Measurements from ENCODE around the gene RTN4R.
"Not testable (repeated sequence)": the region's sequence is repeated elsewhere in the genome, so short reads cannot be mapped to it uniquely, and the experiment has no call there.

Gene RTN4R

DNA sequence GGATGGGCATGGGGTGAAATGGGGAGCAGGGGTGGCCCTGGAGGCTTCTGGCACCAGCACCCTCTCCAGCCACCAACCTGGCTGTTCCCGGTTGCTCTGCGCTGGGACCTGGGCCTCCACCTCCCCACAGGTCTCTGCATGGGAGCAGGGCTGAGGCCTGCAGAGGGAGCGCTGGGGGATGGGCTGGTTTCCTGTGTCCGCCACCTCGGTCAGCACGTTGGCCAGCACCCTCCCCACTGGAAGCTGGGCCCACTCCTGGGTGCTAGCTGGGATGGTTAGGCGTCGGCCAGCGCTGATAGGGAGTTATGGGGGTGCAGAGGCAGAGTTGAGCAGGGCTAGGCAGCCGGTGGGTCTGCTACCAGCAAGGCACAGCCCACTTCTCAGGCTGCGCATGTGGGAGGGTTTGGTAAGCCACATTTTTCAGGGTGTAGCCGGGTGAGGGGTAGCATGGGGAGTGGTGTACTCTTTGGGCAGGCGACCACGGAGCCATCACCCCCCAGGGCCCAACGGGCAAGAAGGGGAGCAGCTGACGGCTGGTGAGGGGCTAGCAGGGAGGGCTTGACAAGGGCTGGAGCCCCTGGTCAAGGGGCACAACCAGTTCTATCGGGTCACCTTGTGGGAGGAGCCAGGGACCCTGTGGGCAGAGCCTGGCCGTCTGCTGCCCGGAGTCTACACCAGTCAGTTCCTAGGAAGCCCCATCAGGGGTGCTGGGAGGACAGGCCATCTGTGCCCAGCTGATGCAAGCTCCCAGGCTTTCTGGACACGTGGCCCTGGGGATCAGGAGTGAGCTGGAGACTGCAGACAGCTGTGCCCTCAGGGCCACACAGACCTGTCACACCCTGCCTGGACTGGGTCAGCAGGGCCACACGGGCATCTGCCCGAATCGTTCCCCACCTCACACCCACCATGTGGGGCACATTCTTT lies 2.3 kb upstream of the RTN4R start:
- WGBS: 61% methylated on average over 20 of the region's 23 CpGs
- H2AK5ac ChIP-seq (ENCODE audit: low read length, severe bottlenecking); H3K14ac ChIP-seq (ENCODE audit: low read length in 2 of 2): not testable (repeated sequence)

DNA sequence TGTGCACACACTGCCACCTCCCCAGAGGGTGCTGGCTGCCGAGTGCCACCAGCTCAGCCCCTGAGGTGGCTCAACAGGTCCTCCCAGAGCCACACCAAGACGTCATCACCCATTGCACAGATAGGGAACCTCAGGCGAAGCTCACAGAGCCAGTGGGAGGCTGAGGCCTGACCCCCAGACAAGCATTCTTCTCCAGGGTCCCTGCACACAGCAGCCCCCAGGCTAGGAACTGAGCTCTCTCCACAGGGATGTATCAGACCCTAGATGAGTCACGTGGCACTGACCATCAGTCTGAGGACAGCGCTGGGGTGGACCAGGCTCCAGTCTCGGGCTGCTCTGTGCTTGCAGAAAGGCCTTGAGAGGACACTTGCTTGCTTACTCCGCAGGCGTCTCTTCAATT lies 1.6 kb upstream of the RTN4R start:
- WGBS: 84% methylated on average over 8 of the region's 8 CpGs
- H3K4me3 ChIP-seq (ENCODE audit: insufficient read depth in 1 of 2, low read depth in 1 of 2, low read length in 2 of 2); H2BK15ac ChIP-seq (ENCODE audit: low read depth, poor library complexity, severe bottlenecking); H3K79me1 ChIP-seq (replicated peaks; ENCODE audit: low read length, poor library complexity, severe bottlenecking); H3K14ac ChIP-seq (ENCODE audit: low read length in 2 of 2); H3K9me3 ChIP-seq (ENCODE audit: control insufficient read depth, low read length); DNase-seq; H2BK120ac ChIP-seq (ENCODE audit: low read depth, low read length); H3K9ac ChIP-seq (ENCODE audit: low read length); H3K23ac ChIP-seq (ENCODE audit: low read length in 2 of 2); H2AFZ ChIP-seq (ENCODE audit: low read depth, low read length); H2BK12ac ChIP-seq (ENCODE audit: low read length in 2 of 2); H4K91ac ChIP-seq (ENCODE audit: low read length); H2AK5ac ChIP-seq (ENCODE audit: low read length, severe bottlenecking); H3K27ac ChIP-seq (ENCODE audit: low read length, poor library complexity, severe bottlenecking); H3K18ac ChIP-seq (ENCODE audit: low read depth in 1 of 2, low read length in 2 of 2); H2BK5ac ChIP-seq (ENCODE audit: low read depth, low read length, poor library complexity, severe bottlenecking); H4K8ac ChIP-seq (ENCODE audit: low read length); H3K4me2 ChIP-seq (ENCODE audit: low read length, poor library complexity, severe bottlenecking); H3K4ac ChIP-seq (ENCODE audit: low read depth in 1 of 2, low read length in 2 of 2); H3K36me3 ChIP-seq (ENCODE audit: control insufficient read depth in 1 of 2, insufficient read depth in 2 of 2, low read depth in 1 of 2, low read length in 2 of 2): not testable (repeated sequence)
- peaks cover 21% of the 10 kb centered on the region for H3K4me1 ChIP-seq (ENCODE audit: control insufficient read depth, insufficient read depth, low read depth, low read length)
- peaks cover 0 to 24% of the 10 kb centered on the region in 2 experiments for H3K27me3 ChIP-seq (ENCODE audit: control insufficient read depth in 1 of 2, insufficient read depth in 1 of 2, low read length in 2 of 2)

More for the DNA sequence above, 2.3 kb upstream of the RTN4R start:
- H3K4me3 ChIP-seq (ENCODE audit: insufficient read depth in 1 of 2, low read depth in 1 of 2, low read length in 2 of 2); H4K8ac ChIP-seq (ENCODE audit: low read length); H2BK15ac ChIP-seq (ENCODE audit: low read depth, poor library complexity, severe bottlenecking); H3K9me3 ChIP-seq (ENCODE audit: control insufficient read depth, low read length); DNase-seq; H2AFZ ChIP-seq (ENCODE audit: low read depth, low read length); H3K27ac ChIP-seq (ENCODE audit: low read length, poor library complexity, severe bottlenecking); H3K4me2 ChIP-seq (ENCODE audit: low read length, poor library complexity, severe bottlenecking); H3K18ac ChIP-seq (ENCODE audit: low read depth in 1 of 2, low read length in 2 of 2); H2BK5ac ChIP-seq (ENCODE audit: low read depth, low read length, poor library complexity, severe bottlenecking); H3K23ac ChIP-seq (ENCODE audit: low read length in 2 of 2); H3K4ac ChIP-seq (ENCODE audit: low read depth in 1 of 2, low read length in 2 of 2); H3K9ac ChIP-seq (ENCODE audit: low read length); H3K79me1 ChIP-seq (replicated peaks; ENCODE audit: low read length, poor library complexity, severe bottlenecking); H3K36me3 ChIP-seq (ENCODE audit: control insufficient read depth in 1 of 2, insufficient read depth in 2 of 2, low read depth in 1 of 2, low read length in 2 of 2); H2BK12ac ChIP-seq (ENCODE audit: low read length in 2 of 2); H4K91ac ChIP-seq (ENCODE audit: low read length); H2BK120ac ChIP-seq (ENCODE audit: low read depth, low read length): not testable (repeated sequence)
- H3K27me3 ChIP-seq (ENCODE audit: control insufficient read depth in 1 of 2, insufficient read depth in 1 of 2, low read length in 2 of 2): peaks cover 0 to 24% of the 10 kb centered on the region in 2 experiments
- H3K4me1 ChIP-seq (ENCODE audit: control insufficient read depth, insufficient read depth, low read depth, low read length): peaks cover 15% of the 10 kb centered on the region

DNA sequence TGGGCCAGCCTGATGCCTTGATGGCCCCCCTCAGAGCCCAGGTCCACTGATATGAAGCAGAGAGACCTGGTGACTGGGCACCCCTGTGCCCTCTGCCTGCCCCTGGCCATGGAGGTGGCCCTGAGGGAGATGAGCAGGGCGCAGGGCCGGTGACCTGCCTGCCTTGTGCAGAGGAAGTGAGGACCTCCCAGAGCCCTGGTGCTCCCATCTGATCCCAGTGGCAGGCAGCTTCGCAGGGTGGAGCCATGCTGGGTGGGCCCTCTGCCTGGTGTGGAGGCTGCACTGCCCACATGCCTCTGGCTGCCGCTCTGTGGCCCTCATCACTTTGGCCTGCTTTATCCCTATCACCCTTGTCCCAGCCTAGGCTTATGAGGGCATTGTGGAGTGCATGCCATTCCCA lies 1.1 kb upstream of the RTN4R start:
- H4K8ac ChIP-seq (ENCODE audit: low read length); H3K23ac ChIP-seq (ENCODE audit: low read length in 2 of 2); H3K36me3 ChIP-seq (ENCODE audit: control insufficient read depth in 1 of 2, insufficient read depth in 2 of 2, low read depth in 1 of 2, low read length in 2 of 2); H3K9me3 ChIP-seq (ENCODE audit: control insufficient read depth, low read length); H4K91ac ChIP-seq (ENCODE audit: low read length); H2AK5ac ChIP-seq (ENCODE audit: low read length, severe bottlenecking); DNase-seq; H2BK15ac ChIP-seq (ENCODE audit: low read depth, poor library complexity, severe bottlenecking); H3K18ac ChIP-seq (ENCODE audit: low read depth in 1 of 2, low read length in 2 of 2); H3K4ac ChIP-seq (ENCODE audit: low read depth in 1 of 2, low read length in 2 of 2); H3K4me2 ChIP-seq (ENCODE audit: low read length, poor library complexity, severe bottlenecking); H3K27ac ChIP-seq (ENCODE audit: low read length, poor library complexity, severe bottlenecking); H2BK120ac ChIP-seq (ENCODE audit: low read depth, low read length); H2BK5ac ChIP-seq (ENCODE audit: low read depth, low read length, poor library complexity, severe bottlenecking); H2AFZ ChIP-seq (ENCODE audit: low read depth, low read length); H3K9ac ChIP-seq (ENCODE audit: low read length); H3K4me3 ChIP-seq (ENCODE audit: insufficient read depth in 1 of 2, low read depth in 1 of 2, low read length in 2 of 2); H2BK12ac ChIP-seq (ENCODE audit: low read length in 2 of 2); H3K79me1 ChIP-seq (replicated peaks; ENCODE audit: low read length, poor library complexity, severe bottlenecking); H3K14ac ChIP-seq (ENCODE audit: low read length in 2 of 2): not testable (repeated sequence)
- H3K27me3 ChIP-seq (ENCODE audit: control insufficient read depth in 1 of 2, insufficient read depth in 1 of 2, low read length in 2 of 2): peaks cover 0 to 24% of the 10 kb centered on the region in 2 experiments
- peaks cover 24% of the 10 kb centered on the region for H3K4me1 ChIP-seq (ENCODE audit: control insufficient read depth, insufficient read depth, low read depth, low read length)
- WGBS: 88% methylated on average over 3 of the region's 4 CpGs

DNA sequence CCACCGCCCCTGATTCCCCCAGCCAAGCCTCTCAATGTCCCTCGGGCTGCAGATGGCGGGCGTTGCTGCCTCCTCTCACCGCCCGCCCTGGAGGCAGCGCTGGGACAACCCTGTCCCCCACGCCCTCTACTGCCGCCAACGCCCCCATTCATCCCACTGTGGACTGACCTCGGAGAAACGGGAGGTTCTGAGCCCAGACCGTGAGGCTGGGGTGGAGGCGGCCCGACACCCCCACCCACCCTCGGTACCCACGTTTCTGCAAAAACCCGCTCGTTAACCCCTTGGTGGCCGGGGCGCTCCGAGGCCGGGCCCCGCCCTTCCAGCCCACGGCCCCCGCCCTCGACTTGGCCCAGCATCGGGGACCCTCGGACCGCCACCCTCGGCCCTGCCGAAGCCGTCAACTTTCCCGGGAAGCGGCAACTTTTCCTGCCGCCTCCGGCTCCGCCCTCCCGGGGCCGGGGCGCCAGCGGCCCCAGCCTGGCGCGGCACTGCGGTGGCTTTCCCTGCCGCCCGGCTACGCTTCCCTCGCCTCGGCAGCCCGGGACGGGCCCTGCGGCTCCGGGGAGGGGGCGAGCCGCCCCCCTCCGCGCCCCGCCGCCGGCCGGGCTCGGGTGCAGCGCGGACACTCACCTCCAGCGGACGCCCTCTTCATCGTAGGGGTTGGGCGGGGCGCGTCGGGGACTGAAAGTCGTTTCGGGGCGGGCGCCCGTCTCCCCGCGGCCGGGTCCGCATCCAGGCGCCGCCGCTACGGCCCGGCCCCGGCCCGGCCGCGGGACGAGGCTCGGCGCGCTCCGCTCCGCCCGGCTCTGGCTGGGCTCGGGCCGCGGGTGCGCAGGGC lies 458 bp downstream of the RTN4R start:
- no peak overlapping the region for H3K14ac ChIP-seq (ENCODE audit: low read length in 2 of 2)
- H3K4me3 ChIP-seq (ENCODE audit: insufficient read depth in 1 of 2, low read depth in 1 of 2, low read length in 2 of 2): peak overlapping the region in 1 of 2 experiments; percentile 50
- no peak overlapping the region for H2AFZ ChIP-seq (ENCODE audit: low read depth, low read length)
- no peak for DNase-seq
- H3K4me2 ChIP-seq (ENCODE audit: low read length, poor library complexity, severe bottlenecking): peak overlapping the region; percentile 97
- H2BK5ac ChIP-seq (ENCODE audit: low read depth, low read length, poor library complexity, severe bottlenecking): no peak overlapping the region
- H3K9me3 ChIP-seq (ENCODE audit: control insufficient read depth, low read length): no peaks in the 10 kb centered on the region
- H3K9ac ChIP-seq (ENCODE audit: low read length): no peak overlapping the region
- H4K91ac ChIP-seq (ENCODE audit: low read length): no peak overlapping the region
- H3K27ac ChIP-seq (ENCODE audit: low read length, poor library complexity, severe bottlenecking): no peak overlapping the region
- no peaks in the 10 kb centered on the region for H3K36me3 ChIP-seq (ENCODE audit: control insufficient read depth in 1 of 2, insufficient read depth in 2 of 2, low read depth in 1 of 2, low read length in 2 of 2)
- no peak overlapping the region for H3K4ac ChIP-seq (ENCODE audit: low read depth in 1 of 2, low read length in 2 of 2)
- H3K79me1 ChIP-seq (replicated peaks; ENCODE audit: low read length, poor library complexity, severe bottlenecking): no peaks in the 10 kb centered on the region
- no peak overlapping the region for H4K8ac ChIP-seq (ENCODE audit: low read length)
- H3K4me1 ChIP-seq (ENCODE audit: control insufficient read depth, insufficient read depth, low read depth, low read length): peaks cover 35% of the 10 kb centered on the region
- peaks cover 0 to 24% of the 10 kb centered on the region in 2 experiments for H3K27me3 ChIP-seq (ENCODE audit: control insufficient read depth in 1 of 2, insufficient read depth in 1 of 2, low read length in 2 of 2)
- 1% methylated on average over 63 of the region's 101 CpGs for WGBS
- no peak overlapping the region for H2BK12ac ChIP-seq (ENCODE audit: low read length in 2 of 2)
- H2BK120ac ChIP-seq (ENCODE audit: low read depth, low read length): no peak overlapping the region
- H2AK5ac ChIP-seq (ENCODE audit: low read length, severe bottlenecking): no peak overlapping the region
- H3K23ac ChIP-seq (ENCODE audit: low read length in 2 of 2): no peak overlapping the region
- no peak overlapping the region for H3K18ac ChIP-seq (ENCODE audit: low read depth in 1 of 2, low read length in 2 of 2)
- H2BK15ac ChIP-seq (ENCODE audit: low read depth, poor library complexity, severe bottlenecking): no peak overlapping the region

Data from mesenchymal stem cell (in vitro differentiated cells and primary cell).